Measurements from ENCODE around the gene S100A5. TPM values are rescaled to one million over a fixed set of nuclear protein-coding genes. Genes with fewer than 3 reads are reported as not detected.

S100A5 gene
- total and polyA plus RNA-seq, 9 of the 15 experiments (the other 6 are each of a cell fraction or from before 2014, with no cell fraction given), result 0.56 to 1.4 (median 0.64) TPM; not detected in 5

DNA sequence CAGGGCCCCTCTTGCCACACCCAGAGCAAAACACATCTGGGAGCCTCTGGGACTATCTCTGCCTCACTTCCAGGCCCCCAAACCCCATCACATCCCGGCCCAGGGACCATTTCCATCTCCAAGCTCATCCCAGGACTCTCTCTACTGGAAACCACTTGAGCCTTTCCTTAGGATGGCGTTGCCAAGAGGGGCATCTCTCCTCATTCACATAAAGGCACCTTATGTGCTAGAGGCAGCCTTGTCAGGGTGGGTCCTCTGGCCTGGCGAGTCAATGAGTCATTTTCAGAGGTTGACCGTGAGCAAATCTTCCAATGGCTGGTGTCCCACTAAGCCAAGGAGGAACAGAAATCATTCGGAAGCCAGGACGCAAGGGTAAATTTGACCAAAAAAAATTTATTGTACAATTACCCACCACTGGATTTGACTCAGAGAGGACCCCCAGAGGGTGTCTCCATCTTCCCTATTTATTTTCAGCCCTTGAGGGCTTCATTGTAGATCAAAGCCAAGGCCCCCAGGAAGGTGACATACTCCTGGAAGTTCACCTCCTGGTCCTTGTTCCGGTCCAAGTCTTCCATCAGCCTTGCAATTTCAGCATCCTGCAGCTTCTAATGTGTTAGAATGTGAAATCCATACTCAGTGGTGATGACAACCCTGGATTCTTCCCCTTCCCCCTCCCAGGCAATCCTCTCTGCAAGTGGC, 6.4 kb downstream of the S100A5 start:
- in situ Hi-C loops (cut with MboI), result loop anchor here (5.0 kb wide), 1 partner anchor 33 kb away; the partner anchor contains the start of gene S100A2
- no peak for FAIRE-seq
- no TSS peak for BruUV-seq (replicated peaks)

More for the DNA sequence above, 6.4 kb downstream of the S100A5 start:
- Histone ChIP-seq H3K4me2 (ENCODE audit: insufficient read depth, low read length) (peak overlapping the region; percentile 19; the same call in 1 of the 2 replicates), H3K9ac (ENCODE audit: insufficient read depth in 1 of 2, low read depth in 2 of 2, low read length in 2 of 2) (peak overlapping the region in 1 of 2 experiments; percentile 11; a peak in 1 of 4 replicates), H3K4me3 (no peak overlapping the region), H2AFZ (ENCODE audit: low read depth, low read length) (peak overlapping the region; percentile 86; the same call in 1 of the 2 replicates), H3K27me3 (ENCODE audit: control insufficient read depth in 2 of 2, insufficient read depth in 2 of 2, low read length in 2 of 2) (no peaks in the 10 kb centered on the region), H3K79me2 (ENCODE audit: control insufficient read depth, insufficient read depth, low read length) (no peaks in the 10 kb centered on the region; the same call in 2 of the 3 replicates), H3K36me3 (ENCODE audit: control insufficient read depth, insufficient read depth, low read length) (no peaks in the 10 kb centered on the region), H3K9me3 (replicated peaks; ENCODE audit: control insufficient read depth, insufficient read depth, low read depth, low read length) (no peaks in the 10 kb centered on the region), H3K27ac (ENCODE audit: extremely low read depth, low read depth, low read length) (no peak overlapping the region), H3K9me1 (ENCODE audit: control insufficient read depth, insufficient read depth, low read length) (no peaks in the 10 kb centered on the region), H3K4me1 (replicated peaks in 1 of 2; ENCODE audit: control insufficient read depth in 2 of 2, insufficient read depth in 2 of 2, low read length in 2 of 2) (peaks cover 45 to 52% of the 10 kb centered on the region in 2 experiments), H4K20me1 (replicated peaks; ENCODE audit: control insufficient read depth, insufficient read depth, low read length) (no peaks in the 10 kb centered on the region)
- ATAC-seq (no peak), DNase-seq (ENCODE audit: extremely low read depth in 1 of 4, low spot score in 3 of 4) (peak in 1 of 4 experiments; percentile 12)
- ChIA-PET CTCF (ENCODE audit: low intra/inter-chr PET ratio) (interaction anchor here (0.7 to 2.4 kb wide), 2 partner anchors 34 to 37 kb away, joined by 3 to 21 read pairs; no protein-coding TSS in a partner anchor), POLR2A (interaction anchor here (0.7 kb wide), 2 partner anchors 9 to 16 kb away, joined by 3 to 4 read pairs; no protein-coding TSS in a partner anchor)
- 57% methylated on average over 7 of the region's 7 CpGs for WGBS (ENCODE audit: insufficient coverage, low coverage, missing lambda C conversion rate)
- TF ChIP-seq SUPT5H (IDR thresholded peaks at IDR 0.05) (no peak), JUND (IDR thresholded peaks at IDR 0.05; ENCODE audit: borderline replicate concordance, low read depth, low read length) (peak; percentile 10; the same call in 1 of the 2 replicates), JUND (tag; IDR thresholded peaks at IDR 0.05; ENCODE audit: borderline replicate concordance, low read depth, low read length) (no peak), ZNF232 (CRISPR knock-in tag; IDR thresholded peaks at IDR 0.05) (0 out of 2 replicates have a peak, but pooled peaks have one; percentile 29)
- intact Hi-C loops (cut with micrococcal nuclease), result loop anchor here (5.0 kb wide), 1 partner anchor 98 kb away; the partner anchor contains the start of gene CHTOP

All from K562 (cell line).